Measurements from ENCODE around the gene GLTPD2.
"Not testable (repeated sequence)": the region's sequence is repeated elsewhere in the genome, so short reads cannot be mapped to it uniquely, and the experiment has no call there.

Gene GLTPD2

DNA sequence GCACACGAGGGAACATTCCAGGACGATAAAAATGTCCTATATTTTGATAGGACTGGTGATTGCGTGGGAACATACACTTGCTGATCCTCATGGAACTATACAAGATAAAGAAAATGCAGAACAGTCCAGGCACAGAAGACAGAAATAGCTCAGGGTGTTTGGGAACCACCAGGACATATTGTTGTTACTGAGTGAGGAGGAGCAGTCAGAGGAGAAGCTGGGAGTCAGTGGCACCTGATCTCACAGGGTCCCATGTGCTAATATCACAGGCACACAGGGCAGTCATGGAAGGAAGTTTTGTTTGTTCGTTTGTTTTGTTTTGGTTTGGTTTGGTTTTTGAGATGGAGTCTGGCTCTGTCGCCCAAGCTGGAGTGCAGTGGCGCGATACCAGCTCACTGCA is 23.9 kb downstream of the GLTPD2 start:
- Mint-ChIP-seq H3K4me3 (no peak overlapping the region), H3K4me1 (peaks cover 16% of the 10 kb centered on the region), H3K9me3 (no peaks in the 10 kb centered on the region), H3K27ac (no peak overlapping the region), H3K36me3 (peaks cover 27% of the 10 kb centered on the region)
- no peak for DNase-seq (ENCODE audit: low spot score in 2 of 2)
- ATAC-seq: no peak

DNA sequence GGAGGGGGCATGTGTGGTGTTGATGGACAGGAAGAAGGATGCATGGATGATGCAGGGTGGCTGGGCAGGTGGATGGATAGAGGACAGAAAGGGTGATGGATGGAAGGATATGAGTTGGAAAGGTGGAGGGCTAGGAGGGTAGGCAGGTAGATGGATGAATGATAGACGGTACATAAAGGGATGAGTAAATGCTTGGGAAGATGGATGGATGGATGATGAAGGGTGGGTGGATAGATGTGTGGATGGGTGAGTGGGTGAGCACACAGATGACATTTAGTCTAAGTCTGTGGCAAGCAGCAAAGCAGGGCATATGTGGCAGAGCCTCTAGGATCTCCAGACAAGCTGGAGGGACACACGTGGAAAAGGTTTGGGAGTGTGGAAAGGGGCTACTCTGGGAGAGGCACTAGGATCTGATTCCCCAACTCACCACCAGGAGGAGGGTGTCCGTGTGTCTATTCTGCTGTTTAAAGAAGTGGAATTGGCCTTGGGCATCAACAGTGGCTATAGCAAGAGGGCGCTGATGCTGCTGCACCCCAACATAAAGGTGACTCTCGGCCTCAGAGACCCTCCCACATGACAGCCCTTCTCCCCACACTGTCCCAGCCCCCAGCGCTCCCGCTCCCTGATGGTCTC is 26.4 kb downstream of the GLTPD2 start:
- peaks cover 36% of the 10 kb centered on the region for H3K36me3 Mint-ChIP-seq
- no peak for ATAC-seq
- no peak overlapping the region for H3K27ac Mint-ChIP-seq
- no peak for DNase-seq (ENCODE audit: low spot score in 2 of 2)
- no peaks in the 10 kb centered on the region for H3K4me1 Mint-ChIP-seq
- no peak overlapping the region for H3K4me3 Mint-ChIP-seq
- H3K9me3 Mint-ChIP-seq: no peaks in the 10 kb centered on the region

DNA sequence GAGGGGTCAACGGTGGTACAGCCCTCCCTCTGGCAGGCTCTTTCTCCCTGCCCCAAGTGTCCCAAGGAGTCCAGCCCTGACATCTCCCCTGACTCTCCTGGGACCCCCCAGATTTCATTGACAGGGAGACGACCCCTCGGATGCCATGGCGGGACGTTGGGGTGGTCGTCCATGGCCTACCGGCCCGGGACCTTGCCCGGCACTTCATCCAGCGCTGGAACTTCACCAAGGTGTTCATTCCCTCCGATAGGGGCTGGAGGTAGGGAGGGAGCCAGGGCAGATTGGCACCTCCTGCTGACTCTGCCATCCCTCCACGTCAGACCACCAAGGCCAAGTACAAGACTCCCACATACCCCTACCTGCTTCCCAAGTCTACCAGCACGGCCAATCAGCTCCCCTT is 28.1 kb downstream of the GLTPD2 start:
- H3K36me3 Mint-ChIP-seq: peaks cover 45% of the 10 kb centered on the region
- no peak for ATAC-seq

GRCh38 chr17:4818276-4818675 is 29.5 kb downstream of the GLTPD2 start:
- DNase-seq (ENCODE audit: low spot score in 2 of 2) (no peak), ATAC-seq (no peak)
- Mint-ChIP-seq H3K9me3 (no peaks in the 10 kb centered on the region), H3K4me3 (no peak overlapping the region), H3K27ac (no peak overlapping the region), H3K36me3 (peaks cover 48% of the 10 kb centered on the region), H3K4me1 (no peaks in the 10 kb centered on the region)

More for the DNA sequence above, 28.1 kb downstream of the GLTPD2 start:
- Mint-ChIP-seq H3K4me3 (no peak overlapping the region), H3K9me3 (no peaks in the 10 kb centered on the region), H3K4me1 (no peaks in the 10 kb centered on the region), H3K27ac (no peak overlapping the region)
- no peak for DNase-seq (ENCODE audit: low spot score in 2 of 2)

DNA sequence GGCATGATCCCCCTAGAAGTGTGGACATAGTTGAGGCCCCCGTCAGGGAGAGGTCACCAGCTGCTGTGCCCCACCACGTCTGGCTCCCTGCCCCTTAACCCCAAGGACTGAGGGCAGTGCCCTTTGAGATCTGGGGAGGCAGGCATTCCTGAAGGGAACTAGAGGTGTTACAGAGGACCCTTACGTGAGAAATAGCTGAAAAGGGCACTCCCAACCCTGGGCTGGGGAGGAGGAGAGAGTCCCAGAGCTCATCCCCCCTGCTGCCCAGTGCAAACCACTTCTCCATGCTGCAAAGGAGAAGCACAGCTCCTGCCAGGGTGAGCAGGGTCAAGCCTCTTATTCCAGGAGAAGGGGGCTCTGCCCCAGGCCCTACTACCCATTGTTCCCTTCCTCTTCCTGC is 34.1 kb downstream of the GLTPD2 start:
- Mint-ChIP-seq H3K36me3 (peaks cover 29% of the 10 kb centered on the region), H3K9me3 (no peaks in the 10 kb centered on the region), H3K27ac (no peak overlapping the region), H3K4me1 (no peaks in the 10 kb centered on the region), H3K4me3 (no peak overlapping the region)
- ATAC-seq: no peak
- DNase-seq (ENCODE audit: low spot score in 2 of 2): no peak

GRCh38 chr17:4823373-4824089 is 34.8 kb downstream of the GLTPD2 start:
- H3K27ac Mint-ChIP-seq: peak overlapping the region; percentile 37
- peaks cover 29% of the 10 kb centered on the region for H3K36me3 Mint-ChIP-seq
- ATAC-seq: no peak
- H3K9me3 Mint-ChIP-seq: no peaks in the 10 kb centered on the region
- no peak overlapping the region for H3K4me3 Mint-ChIP-seq
- no peak for DNase-seq (ENCODE audit: low spot score in 2 of 2)
- H3K4me1 Mint-ChIP-seq: no peaks in the 10 kb centered on the region

GRCh38 chr17:4827399-4827798 is 38.6 kb downstream of the GLTPD2 start:
- Mint-ChIP-seq H3K36me3 (no peaks in the 10 kb centered on the region), H3K4me1 (no peaks in the 10 kb centered on the region), H3K27ac (no peak overlapping the region), H3K9me3 (no peaks in the 10 kb centered on the region), H3K4me3 (no peak overlapping the region)
- DNase-seq (ENCODE audit: low spot score in 2 of 2): no peak
- no peak for ATAC-seq

DNA sequence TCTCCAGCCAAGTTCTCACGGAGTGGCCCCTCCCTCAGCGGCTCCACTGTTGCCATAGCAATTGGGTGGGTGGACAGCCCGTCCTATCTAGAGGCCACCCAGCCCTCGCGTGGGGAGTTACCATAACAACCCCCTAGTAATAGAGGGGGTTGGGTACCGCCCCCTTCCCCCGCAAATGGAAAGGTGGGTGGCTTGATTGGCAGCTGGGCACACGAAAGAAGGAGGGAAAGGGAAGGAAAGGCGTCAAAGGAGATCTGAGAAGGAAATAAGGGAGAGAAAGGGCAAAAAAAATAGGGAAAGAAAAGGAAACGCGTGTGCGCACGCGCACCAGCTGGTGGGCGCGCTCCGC is 44.0 kb downstream of the GLTPD2 start:
- ATAC-seq: peak; percentile 42
- DNase-seq (ENCODE audit: low spot score in 2 of 2); H3K9me3 Mint-ChIP-seq: not testable (repeated sequence)
- H3K27ac Mint-ChIP-seq: peak overlapping the region; percentile 97
- peaks cover 41% of the 10 kb centered on the region for H3K4me1 Mint-ChIP-seq
- H3K36me3 Mint-ChIP-seq: peaks cover 15% of the 10 kb centered on the region
- H3K4me3 Mint-ChIP-seq: peak overlapping the region; percentile 85

DNA sequence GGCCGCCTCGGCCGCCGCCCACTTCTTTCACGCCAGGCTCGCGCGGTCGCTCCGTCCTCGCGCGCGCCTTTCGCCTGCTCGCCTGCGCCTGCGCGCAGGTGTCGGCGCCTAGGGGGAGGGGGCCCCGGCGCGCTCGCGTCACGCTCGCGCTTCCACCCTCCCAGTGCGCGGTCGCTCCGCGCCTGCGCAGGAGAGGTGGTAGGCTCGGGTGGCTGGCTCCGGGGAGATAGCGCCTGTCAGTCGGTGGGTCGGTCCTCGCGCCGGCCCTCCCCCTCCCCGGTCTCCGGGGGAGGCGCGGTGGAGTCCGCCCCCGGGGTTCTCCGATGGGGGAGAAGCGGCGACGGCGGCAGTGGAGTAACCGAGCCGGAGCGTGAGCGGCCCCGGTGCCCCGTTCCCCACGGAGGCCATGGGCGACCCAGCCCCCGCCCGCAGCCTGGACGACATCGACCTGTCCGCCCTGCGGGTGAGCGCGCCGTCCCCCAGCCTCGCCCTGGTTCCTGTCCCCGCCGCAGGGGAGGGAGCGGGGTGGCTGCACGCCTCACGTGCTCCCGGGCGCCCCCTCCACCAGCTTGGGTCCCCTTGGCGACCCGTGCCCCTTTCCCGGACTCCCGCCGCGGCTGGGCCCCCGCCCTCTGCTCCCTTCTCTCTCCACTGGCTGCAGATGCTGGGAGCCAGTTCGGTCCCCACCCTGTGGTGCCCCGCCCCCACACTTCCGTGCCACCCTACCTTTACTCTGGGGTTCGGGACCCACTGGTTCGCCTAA is 44.6 kb downstream of the GLTPD2 start, which contains the start of gene MINK1:
TSS of gene MINK1 (plus strand) at position 163 of the 763 bp plus-strand sequence. CDS start at position 407, 244 bp downstream.
- ATAC-seq: peak; percentile 94
- Mint-ChIP-seq H3K9me3 (no peaks in the 10 kb centered on the region), H3K4me3 (peak within 1 kb of the TSS; percentile 85), H3K36me3 (peaks cover 15% of the 10 kb centered on the region), H3K27ac (peak within 1 kb of the TSS; percentile 97), H3K4me1 (peaks cover 45% of the 10 kb centered on the region)
- peak; percentile 82 to 93 for DNase-seq (ENCODE audit: low spot score in 2 of 2)

GRCh38 chr17:4833941-4834680 is 45.3 kb downstream of the GLTPD2 start:
- ATAC-seq: no peak
- H3K36me3 Mint-ChIP-seq: peaks cover 15% of the 10 kb centered on the region
- peak overlapping the region; percentile 85 for H3K4me3 Mint-ChIP-seq
- H3K27ac Mint-ChIP-seq: peak overlapping the region; percentile 97
- peaks cover 49% of the 10 kb centered on the region for H3K4me1 Mint-ChIP-seq
- no peaks in the 10 kb centered on the region for H3K9me3 Mint-ChIP-seq
- no peak for DNase-seq (ENCODE audit: low spot score in 2 of 2)

DNA sequence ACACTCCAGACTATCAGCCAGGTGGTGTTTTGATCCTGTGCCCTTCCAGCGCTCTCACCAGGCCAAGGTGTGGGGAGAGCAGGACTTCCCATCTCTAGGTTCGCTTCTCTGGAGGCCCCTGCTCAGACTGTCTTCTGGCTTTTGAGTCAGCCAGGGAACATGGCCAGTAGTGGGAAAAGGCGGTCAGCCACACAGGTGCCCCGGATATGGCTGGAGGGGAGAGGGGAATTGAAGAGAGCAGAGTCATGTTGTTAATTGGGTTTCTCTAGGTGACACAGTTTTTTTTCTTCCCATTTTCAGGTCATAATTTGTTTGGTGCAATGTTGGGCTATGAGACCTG is 45.9 kb downstream of the GLTPD2 start:
- Mint-ChIP-seq H3K4me1 (peaks cover 55% of the 10 kb centered on the region), H3K36me3 (peaks cover 15% of the 10 kb centered on the region), H3K9me3 (no peaks in the 10 kb centered on the region), H3K27ac (peak overlapping the region; percentile 97), H3K4me3 (peak overlapping the region; percentile 85)
- DNase-seq (ENCODE audit: low spot score in 2 of 2) (no peak), ATAC-seq (no peak)

GRCh38 chr17:4836221-4836620 is 47.5 kb downstream of the GLTPD2 start:
- Mint-ChIP-seq H3K4me1 (peaks cover 70% of the 10 kb centered on the region), H3K4me3 (peak overlapping the region; percentile 85), H3K27ac (peak overlapping the region; percentile 63), H3K36me3 (peaks cover 22% of the 10 kb centered on the region), H3K9me3 (no peaks in the 10 kb centered on the region)
- ATAC-seq (no peak), DNase-seq (ENCODE audit: low spot score in 2 of 2) (no peak)

DNA sequence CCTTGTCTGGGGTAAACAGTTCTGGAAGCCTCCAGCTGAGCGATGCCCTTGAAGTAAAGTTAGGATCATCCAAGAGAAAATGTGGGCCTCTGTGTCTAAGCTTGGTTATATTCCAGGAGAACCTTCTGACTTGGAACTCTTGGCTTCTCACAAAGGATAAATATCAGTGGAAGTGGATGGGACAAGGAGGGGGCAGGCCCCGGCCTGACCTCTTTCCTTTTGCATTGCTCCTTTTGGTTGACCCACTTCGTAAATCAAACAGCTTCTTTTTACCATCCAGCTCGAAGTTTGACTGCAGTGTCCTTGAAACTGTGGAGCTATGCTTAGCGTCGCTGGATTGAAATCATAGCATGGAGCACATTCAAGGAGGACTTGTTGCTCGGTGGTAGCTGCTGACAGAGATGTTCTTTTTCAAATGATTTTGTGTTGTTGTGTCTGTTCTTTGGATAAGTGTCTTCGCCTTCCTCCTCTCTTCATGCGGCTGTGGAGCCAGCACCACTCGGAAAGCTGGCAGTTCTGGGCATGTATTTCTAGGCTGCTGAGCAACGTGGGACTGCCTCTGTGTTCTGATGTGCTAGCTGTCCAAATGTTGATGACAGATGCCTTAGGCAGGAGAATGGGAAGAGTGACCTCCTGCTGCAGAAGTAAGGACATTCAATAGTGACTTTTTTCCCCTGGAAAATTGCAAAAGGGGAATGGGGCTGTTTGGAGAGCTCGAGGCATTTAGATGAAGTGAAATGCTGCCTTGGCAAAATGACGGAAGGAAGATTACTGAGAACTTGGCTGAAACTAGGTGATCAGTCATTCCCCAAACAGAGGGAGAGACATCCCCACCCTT is 48.9 kb downstream of the GLTPD2 start:
- peak overlapping the region; percentile 36 for H3K27ac Mint-ChIP-seq
- H3K9me3 Mint-ChIP-seq: no peaks in the 10 kb centered on the region
- peaks cover 20% of the 10 kb centered on the region for H3K36me3 Mint-ChIP-seq
- DNase-seq (ENCODE audit: low spot score in 2 of 2): no peak
- H3K4me1 Mint-ChIP-seq: peaks cover 80% of the 10 kb centered on the region
- ATAC-seq: no peak
- H3K4me3 Mint-ChIP-seq: no peak overlapping the region

- H3K27ac Mint-ChIP-seq: no peak overlapping the region
- no peaks in the 10 kb centered on the region for H3K9me3 Mint-ChIP-seq
- H3K36me3 Mint-ChIP-seq: peaks cover 16% of the 10 kb centered on the region
- ATAC-seq (no peak), DNase-seq (ENCODE audit: low spot score in 2 of 2) (no peak)
- no peak overlapping the region for H3K4me3 Mint-ChIP-seq
- peaks cover 80% of the 10 kb centered on the region for H3K4me1 Mint-ChIP-seq
Measured at GRCh38 chr17:4838309-4838785, 49.6 kb downstream of the GLTPD2 start.

Data from stimulated activated effector memory CD8-positive, alpha-beta T cell treated with anti-CD3 and anti-CD28 coated beads, Interleukin-12 subunit alpha, Interleukin-12 subunit beta, amount 100 ng/mL, for 72 hours (primary cell).